GM18517 (cell line): Measurements from ENCODE around the gene ACADVL.
"Not testable (repeated sequence)": the region's sequence is repeated elsewhere in the genome, so short reads cannot be mapped to it uniquely, and the experiment has no call there.

Experiments
- ATAC-seq: cut with Tn5 transposase; IDR thresholded peaks from one replicate; pipeline ENCODE4 v1.9.1; 2021; ENCODE audit warnings: mild to moderate bottlenecking, moderate library complexity; ENCODE audit not compliant: unreplicated experiment

Gene ACADVL

DNA sequence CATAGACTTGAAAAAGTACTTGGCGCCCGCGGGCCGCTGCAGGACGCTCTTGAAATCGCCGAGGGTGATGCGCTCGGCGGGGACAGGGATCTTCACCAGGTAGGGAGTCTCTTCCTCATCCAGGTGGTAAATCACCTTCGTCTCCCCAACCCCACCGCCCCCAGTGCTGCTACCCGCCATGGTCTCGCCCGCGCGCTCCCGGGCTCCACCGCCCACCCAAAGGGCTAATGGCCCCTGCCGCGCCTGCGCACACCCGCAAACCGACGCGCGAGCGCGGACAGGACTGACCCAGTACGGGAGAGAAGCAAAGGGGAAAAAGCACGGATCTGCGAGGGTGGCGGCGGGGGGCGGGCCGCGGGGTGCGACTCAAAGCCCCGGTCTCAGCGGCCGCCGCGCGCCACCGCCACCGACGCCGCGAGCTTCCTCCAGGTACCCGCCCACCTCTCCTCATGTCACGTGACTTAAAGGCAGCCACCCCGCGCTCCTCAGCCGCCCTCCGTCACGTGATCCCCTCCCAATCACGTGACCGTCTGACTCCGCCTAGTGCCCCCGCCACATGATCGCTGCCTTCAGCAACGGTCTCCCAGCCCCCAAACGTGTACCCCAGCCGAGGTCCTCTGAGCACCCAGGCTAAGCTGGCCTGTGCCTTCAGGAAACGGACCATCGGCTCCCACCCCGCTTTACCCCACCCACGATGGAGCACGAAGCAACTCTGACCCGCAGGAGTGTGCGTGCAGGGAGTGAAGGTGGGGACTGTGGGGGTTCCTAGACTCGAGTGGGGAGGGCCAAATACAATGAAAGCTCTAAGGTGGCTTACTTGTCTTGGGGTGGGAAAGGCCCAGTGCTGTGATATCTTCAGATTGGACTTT is 14.6 kb downstream of the ACADVL start, which contains the start of gene DVL2:
DVL2 (minus strand) TSS at position 435 of the 869 bp plus-strand sequence; CDS start at position 180, 255 bp downstream.
- ATAC-seq = peak; percentile 48

- no peak for ATAC-seq
Observed at GRCh38 chr17:7235693-7236665, 16.2 kb downstream of the ACADVL start.

- no peak for ATAC-seq
Observed at GRCh38 chr17:7236808-7237207, 17.1 kb downstream of the ACADVL start.

DNA sequence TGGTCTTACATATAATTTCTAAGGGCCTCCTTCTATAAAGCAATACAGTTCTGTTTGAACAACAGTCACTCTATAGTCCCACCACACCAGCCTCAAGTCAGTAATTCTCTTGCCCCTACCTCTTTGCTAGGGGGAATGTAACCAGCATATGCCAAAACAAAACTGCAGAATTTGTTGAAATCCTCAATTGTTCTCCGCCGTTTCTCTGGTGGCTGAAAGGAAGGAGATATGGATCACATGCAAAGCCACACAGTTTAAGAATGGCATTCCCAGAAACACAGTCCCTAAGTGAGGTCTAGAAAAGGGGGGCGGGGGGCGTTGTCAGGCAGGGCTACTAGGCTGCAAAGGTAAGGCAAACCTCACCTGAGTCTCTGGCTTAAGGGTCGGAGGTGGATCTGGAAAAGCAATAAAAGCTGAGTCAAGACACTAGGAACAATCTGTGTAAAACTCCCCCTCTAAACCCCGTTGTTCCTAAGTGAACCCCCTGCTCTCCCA is 17.6 kb downstream of the ACADVL start:
- ATAC-seq = no peak

DNA sequence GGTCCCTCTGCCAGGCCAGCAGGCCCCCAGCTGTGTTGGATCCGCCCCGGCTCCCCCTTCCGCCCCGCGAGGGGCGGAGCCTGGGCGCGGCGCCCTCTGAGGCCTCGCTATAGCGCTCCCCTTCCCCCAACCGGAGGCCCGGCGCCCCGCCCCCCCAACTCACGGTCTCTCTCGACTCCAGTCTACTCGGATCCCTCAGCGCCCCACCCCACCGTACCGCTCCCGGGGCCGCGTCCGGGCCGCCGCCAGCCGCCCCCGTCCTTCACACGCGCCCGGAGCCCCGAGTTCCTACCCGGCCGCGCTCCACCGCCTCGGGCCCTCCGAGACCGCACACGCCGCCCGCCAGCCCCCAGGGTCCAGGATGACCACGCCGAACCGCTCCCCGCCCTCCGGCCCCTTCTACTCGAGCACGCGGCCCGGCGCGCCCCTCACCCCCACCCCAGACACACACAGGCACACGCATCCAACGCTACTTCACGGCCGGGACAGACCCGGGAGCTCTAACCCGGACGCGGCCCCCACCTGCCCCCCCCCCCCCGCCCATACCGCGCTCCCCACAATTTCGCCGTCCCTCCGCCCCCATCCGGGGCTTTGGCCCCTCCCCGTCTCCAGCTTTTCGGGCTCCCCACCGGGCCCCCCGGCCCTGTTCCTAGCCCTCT is 18.2 kb downstream of the ACADVL start:
- no peak for ATAC-seq

DNA sequence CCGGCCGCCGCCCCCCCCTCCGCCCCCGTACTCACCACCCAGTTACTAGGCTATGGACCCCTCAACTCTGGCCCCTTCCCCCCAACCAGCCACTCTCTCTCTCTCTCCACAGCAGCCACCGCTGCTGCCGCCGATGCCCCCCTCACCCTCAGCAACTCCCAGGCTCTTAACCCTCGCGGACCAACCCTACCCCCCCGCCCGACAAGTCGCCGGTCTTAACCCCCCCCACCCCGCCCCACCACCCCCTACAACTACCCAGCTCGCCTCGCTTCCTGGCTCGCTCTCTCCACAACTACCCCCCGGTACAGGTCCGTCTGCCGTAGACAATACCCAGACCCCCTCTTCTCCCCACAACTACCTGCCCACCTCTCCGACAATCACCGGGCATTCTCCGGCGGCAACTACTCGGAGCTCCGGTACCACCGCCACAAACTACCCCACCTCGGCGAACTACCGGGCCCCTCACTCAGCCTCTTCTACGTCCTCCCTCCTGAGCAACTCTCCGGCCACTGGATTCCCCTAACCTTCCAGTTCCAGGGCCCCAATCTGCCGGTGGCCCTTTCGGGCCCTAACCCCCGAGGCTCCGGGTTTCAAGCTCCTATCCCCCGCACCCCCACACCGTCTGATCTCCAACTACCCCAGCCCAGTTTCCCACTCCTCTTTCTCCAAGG is 18.8 kb downstream of the ACADVL start:
- no peak for ATAC-seq

GRCh38 chr17:7239091-7240027 is 19.6 kb downstream of the ACADVL start, which contains the start of gene PHF23:
Gene PHF23 (minus strand): TSS chr17:7239457. CDS start chr17:7239279, 178 bp downstream.
- ATAC-seq = peak; percentile 46

- no peak for ATAC-seq
Observed at GRCh38 chr17:7240375-7240774, 20.6 kb downstream of the ACADVL start.

DNA sequence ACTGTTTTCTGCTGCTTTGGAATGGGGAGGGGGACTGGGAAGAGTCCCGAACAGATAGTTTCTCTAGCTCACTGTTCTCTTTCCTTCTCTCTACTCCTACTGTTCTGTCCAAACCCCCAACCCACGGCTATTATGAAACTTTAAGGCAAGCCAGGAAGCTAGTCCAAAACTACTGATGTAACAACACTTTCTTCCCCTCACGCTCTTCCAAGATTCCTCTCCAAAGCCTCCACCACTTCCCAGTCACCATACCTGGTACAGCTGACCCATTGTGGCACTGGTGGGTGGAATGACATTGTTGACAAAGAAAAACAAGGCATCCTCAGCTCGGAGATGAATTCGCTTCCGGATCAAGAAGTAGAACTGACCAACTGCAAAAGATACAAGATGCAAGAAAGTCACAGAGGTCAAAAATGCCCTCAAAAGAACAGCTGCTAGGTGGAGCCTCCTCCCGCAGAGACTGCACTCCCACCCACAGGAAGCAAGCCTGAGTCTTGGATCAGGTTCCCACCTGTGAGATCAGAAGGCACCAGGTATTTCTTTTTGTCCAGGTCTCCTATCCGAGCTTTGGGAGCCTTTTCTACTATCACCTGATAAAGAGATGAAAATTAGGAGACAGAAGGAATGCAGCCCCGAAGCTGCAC is 21.5 kb downstream of the ACADVL start:
- no peak for ATAC-seq

DNA sequence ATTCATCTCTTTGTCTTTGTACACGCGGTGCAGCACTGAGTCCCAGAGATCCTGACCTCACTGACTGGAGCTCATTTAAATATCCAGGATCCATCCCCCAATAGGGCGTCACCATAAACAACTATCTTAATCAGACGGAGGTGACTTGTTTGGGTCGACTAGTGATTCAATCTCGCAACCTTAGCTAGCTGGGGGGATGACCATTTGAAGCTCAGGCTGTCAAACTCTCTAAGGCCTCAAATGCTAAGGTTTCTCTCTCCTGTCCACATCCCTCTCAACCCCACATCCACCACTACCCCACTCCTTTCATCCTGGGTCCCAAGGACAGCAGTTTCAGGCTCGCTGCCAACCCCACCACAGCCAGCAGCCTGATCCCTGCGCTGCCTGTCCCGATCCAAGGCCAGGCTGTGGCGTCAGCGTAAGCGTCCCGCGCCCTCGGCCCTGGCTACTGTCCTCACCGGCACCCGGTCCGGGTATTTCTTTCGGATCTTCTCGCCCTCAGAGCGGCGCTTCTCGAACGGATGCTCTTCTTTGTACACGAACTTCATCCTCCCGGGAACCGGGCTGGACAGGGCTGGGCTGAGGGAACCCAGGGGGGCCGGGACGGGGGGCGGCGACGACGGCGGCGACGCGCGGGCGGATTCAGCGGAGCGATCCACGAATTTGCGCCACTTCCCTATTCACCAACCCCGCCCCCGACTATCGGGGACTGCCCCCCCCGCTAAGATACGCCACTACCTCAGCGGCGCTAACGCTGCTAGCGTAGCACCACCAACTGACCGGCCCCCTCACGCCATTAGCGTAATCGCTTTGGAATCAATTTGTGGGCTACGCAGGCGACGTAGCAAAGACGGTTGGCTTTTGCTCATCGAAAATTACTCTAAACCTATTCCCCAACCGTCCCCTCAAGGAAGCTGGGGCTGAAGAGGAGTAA is 22.3 kb downstream of the ACADVL start, which contains the start of gene GABARAP:
GABARAP (minus strand) TSS at position 667 of the 934 bp plus-strand sequence; CDS start at position 548, 119 bp downstream.
- ATAC-seq = peak; percentile 27

GRCh38 chr17:7242717-7243452 is 23.1 kb downstream of the ACADVL start:
- peak; percentile 52 for ATAC-seq

DNA sequence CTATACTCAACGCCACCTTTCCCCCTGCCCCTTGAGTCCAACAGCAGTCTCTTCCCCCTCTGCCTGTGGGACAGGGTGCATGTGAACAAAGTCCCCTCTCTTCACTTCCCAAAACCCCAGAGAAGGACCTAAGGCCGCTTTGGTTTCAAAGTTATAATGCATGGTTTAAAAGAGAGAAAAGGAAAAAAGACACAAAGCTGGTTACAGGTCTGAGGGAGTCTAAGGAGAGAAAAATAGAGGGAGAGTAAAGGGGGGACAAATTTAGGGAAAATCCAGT is 23.7 kb downstream of the ACADVL start:
- ATAC-seq = no peak

- ATAC-seq = not testable (repeated sequence)
Observed at GRCh38 chr17:7243838-7244237, 24.1 kb downstream of the ACADVL start.

GRCh38 chr17:7246779-7247178 is 27.0 kb downstream of the ACADVL start:
- no peak for ATAC-seq

GRCh38 chr17:7248796-7249195 is 29.1 kb downstream of the ACADVL start:
- no peak for ATAC-seq

GRCh38 chr17:7249214-7249613 is 29.5 kb downstream of the ACADVL start:
- no peak for ATAC-seq

GRCh38 chr17:7249830-7250229 is 30.1 kb downstream of the ACADVL start:
- no peak for ATAC-seq
